GM18499 (cell line): ENCODE results near the gene FAM83B.
"Not testable (repeated sequence)": the region's sequence is repeated elsewhere in the genome, so short reads cannot be mapped to it uniquely, and the experiment has no call there.

Source experiments
- ATAC-seq: cut with Tn5 transposase; IDR thresholded peaks from one replicate; pipeline ENCODE4 v1.9.1; 2021; ENCODE audit warnings: moderate number of reproducible peaks; ENCODE audit not compliant: insufficient read depth, unreplicated experiment

The FAM83B gene

GRCh38 chr6:54897462-54898189, 51.1 kb downstream of the FAM83B start:
- no peak for ATAC-seq

- ATAC-seq = no peak
Measured at GRCh38 chr6:54898767-54899166, 52.2 kb downstream of the FAM83B start.

DNA sequence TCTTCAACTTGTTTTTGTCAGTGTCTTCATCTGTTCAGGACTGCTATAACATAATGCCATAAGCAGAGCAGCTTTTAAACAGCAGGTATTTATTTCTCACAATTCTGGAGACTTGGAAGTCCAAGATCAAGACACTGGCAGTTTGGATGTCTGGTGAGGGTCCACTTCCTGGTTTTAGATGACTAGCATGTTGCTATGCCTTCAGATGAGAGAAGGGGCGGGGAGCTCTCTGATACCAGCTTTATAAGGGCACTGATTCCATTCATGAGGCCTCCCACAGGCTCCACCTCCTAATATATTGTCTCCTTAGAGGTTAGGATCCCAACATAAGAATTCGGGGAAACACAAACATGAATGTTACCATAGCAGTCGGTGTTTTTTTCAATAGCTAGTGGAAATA, 52.9 kb downstream of the FAM83B start:
- no peak for ATAC-seq

GRCh38 chr6:54899986-54900385, 53.4 kb downstream of the FAM83B start:
- ATAC-seq = no peak

- ATAC-seq = no peak
Measured at GRCh38 chr6:54900666-54901065, 54.1 kb downstream of the FAM83B start.

DNA sequence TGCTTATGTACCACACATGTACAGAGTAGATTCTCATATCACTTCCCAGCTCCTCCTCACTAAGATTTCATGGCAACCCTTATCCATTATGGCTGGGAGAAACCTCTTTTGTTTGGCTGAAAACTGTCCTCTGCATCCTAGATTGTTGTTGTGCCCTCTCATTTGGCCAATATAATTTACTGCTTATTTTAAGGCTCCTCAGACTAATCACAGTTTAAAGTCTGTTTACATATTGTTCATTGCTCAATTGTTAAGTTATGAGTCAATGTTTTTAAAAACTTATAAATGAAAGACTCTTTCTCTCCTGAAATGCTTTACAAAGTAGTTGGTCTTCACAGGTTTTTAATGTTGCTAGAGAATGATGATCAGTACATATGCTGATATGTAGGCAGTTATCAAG, 57.3 kb downstream of the FAM83B start:
- ATAC-seq = no peak

GRCh38 chr6:54907355-54907754, 60.8 kb downstream of the FAM83B start:
- no peak for ATAC-seq

GRCh38 chr6:54909184-54909583, 62.6 kb downstream of the FAM83B start:
- no peak for ATAC-seq

GRCh38 chr6:54910431-54910884, 63.9 kb downstream of the FAM83B start:
- no peak for ATAC-seq

- ATAC-seq = no peak
Measured at GRCh38 chr6:54910921-54911320, 64.3 kb downstream of the FAM83B start.

DNA sequence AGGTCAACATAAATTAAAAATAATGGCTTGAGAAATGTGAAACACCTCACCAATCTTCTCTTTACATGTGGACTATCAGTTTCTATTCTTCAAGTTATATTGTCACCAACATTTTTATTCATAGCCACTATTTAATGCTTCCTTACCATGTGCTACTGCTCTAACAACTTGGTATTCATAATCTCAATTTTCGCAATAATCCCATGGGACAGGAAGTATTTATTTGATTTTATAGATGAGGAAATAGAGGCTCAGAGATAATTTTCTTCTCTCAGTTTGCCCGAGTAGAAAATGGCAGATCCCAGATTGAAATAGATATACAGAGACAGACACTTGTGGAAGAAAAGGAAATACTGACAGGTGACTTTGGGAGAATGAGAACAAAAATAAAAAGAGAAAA, 66.6 kb downstream of the FAM83B start:
- ATAC-seq = no peak

GRCh38 chr6:54916858-54917257, 70.3 kb downstream of the FAM83B start:
- no peak for ATAC-seq

DNA sequence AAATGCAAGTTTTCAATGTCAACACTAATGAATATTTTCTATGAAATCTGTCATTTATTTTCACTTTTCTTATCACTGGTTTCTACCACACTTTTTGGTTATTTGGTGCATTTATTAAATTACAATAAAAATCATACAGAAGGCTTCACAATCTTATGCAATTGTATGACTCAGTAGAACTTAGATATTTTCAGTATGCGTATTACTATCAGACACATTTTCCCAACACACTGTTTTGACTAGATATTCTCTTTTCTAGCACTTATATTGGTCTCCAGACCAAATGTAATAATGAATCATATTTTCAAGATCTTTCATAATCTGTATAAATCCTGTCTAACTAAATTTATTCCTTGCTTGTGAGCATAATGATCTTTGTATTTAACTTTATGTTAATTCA, 74.1 kb downstream of the FAM83B start:
- ATAC-seq = no peak

DNA sequence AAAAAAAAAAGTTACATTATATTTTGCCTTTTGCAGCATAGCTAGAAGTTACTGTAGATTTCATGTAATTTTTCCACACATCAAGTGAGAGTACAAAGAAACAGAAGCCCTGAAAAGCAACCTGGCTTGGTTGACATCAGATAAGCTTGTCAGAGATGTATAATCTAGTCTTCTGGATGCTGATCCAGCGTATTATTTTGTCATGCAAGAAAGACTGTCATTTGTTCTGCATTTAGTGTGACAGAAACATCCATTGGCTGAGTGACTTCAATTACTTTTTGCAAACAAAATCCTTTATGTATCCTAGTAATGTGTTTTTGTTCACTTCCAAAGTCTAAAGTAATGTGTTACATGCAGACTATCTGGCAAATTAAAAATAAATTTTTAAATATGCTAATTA, 75.3 kb downstream of the FAM83B start:
- no peak for ATAC-seq

DNA sequence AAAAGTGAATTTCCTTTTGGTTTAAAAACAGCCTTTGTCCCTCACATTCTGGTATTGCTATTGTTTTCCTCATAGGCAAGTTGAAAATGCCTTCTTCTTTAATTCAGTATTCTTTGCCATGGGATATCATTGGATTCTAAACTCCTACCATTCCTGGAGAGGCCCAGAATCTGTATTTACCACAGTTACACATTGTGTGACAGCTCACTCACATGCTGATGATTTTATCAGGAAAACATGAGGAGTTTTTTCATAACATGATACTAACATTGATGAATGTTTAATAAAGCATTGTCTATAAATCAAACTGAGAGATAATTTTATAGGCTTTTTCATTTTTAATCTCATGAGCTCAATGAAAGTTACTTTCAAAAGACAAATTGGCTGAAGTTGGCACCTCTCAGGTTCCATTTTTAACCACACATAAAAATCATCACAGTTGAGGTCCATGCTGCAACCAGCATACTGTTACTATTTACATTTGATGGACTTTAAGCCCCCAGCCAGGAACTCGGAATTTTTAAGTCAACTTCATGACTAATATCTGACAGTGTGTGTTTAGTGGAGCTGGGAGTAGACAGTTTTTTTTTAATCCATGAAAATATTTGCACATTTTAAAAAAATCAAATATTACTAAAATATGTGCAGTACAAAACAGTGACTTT, 82.8 kb downstream of the FAM83B start:
- ATAC-seq = no peak

GRCh38 chr6:54932622-54933021, 86.1 kb downstream of the FAM83B start:
- ATAC-seq = no peak

DNA sequence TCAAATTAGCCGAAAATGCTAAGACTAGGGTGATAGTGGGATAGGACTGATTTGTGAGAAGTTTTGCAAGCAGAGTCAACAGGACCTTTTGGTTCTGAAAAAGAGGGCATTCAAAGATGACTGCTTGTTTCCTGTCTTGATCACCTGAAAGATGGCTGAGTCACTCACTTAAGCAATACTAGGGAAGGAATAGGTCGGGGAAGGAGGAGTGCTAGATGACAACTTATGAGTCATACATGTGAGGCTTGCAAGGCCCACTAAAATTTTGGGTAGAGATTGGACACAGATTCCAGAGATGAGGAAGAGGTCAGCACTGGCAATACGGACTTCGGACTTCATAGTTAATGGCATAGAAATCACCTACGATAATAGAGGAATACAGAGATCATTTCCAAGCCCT, 89.2 kb downstream of the FAM83B start:
- no peak for ATAC-seq

DNA sequence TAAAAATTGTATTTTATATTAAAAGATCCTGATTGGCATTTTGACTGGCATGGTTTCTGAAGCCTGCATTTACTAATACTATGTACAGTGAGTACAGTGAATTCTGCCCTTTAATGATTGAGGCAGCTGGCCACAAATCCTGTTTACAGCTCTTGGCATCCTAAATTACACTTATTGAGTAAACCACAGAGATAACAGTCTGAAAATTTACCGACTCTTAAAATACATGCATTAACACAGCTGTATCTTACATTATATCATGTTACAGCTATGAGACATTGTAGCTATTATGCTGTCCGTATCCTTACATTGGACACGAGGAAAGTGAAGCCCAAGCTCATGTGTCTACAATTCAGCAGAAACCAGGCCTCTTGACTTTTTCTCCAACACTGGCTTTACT, 90.8 kb downstream of the FAM83B start:
- ATAC-seq = no peak

DNA sequence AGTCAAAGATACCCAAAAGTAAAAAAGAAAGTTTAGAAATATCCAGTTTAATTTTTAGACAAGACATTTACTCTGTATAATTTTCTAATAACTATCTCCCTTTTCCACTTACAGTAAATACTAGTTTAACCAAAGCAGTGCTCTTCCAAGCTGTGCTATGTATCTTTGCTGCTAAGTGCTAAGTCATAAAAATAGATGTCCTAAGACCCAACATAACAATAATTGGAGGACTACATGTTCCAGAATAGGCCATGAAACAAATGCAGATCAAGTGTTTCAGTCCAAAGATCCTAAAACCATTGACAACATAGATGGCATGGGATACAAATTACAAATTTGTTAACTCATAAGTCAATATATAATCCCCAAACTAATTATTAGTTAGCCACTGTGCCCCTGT, 111.1 kb downstream of the FAM83B start:
- no peak for ATAC-seq

GRCh38 chr6:54958446-54958845, 111.9 kb downstream of the FAM83B start:
- no peak for ATAC-seq

DNA sequence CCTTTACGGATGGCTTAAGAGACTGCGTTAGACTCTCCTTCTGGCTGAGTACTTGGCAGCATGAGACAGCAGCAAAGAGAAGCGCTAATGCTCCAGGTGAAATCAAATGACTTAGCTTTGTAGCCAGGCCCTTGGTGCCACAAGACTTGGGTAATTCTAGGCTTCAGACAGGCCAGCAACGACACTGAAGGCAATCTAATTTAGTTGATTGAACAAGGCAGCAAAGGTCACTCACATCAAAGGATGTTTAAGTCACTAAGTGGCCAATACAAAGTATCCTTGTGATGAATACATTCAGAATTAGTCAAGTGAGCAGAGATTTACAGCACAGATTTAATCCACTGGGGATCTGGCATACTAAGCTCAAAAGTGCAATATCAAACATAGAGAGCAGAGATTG, 113.2 kb downstream of the FAM83B start:
- ATAC-seq = no peak

DNA sequence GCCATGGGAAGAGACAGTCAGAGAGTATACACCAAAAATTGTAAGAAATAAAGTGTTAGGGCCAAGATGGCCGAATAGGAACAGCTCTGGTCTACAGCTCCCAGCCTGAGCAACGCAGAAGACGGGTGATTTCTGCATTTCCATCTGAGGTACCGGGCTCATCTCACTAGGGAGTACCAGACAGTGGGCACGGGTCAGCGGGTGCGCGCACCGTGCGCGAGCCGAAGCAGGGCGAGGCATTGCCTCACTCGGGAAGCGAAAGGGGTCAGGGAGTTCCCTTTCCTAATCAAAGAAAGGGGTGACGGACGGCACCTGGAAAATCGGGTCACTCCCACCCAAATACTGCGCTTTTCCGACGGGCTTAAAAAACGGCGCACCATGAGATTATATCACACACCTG, 114.8 kb downstream of the FAM83B start:
- ATAC-seq = not testable (repeated sequence)
